Anterior cingulate cortex (tissue), 58 donors: ENCODE data around the gene HBEGF.
"Not testable (repeated sequence)": the region's sequence is repeated elsewhere in the genome, so short reads cannot be mapped to it uniquely, and the experiment has no call there.

Source experiments
- DNase-seq, 58 donors: peaks; one replicate each; lab custom pipeline; 2025; lab: John Stamatoyannopoulos, UW

HBEGF gene

DNA sequence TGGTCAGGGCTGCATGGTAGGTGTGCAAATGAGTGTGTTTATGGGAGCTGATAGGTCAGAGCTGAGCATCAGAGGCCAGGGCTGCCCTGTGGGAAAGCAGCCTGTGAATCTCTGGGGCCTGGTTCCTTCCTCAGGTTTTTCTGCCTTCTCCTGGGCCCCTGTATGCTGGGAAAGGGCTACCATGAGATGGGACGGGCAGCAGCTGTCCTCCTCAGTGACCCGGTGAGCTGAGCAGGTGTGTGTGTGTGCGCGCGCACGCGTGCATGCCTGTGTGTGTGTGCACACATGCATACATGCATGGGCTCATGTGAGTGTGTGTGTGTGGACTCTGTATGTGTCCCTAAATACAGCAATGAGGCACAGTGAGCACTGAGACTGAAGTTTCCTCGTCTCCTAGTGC is 15.9 kb upstream of the HBEGF start:
- DNase-seq: no peak

DNA sequence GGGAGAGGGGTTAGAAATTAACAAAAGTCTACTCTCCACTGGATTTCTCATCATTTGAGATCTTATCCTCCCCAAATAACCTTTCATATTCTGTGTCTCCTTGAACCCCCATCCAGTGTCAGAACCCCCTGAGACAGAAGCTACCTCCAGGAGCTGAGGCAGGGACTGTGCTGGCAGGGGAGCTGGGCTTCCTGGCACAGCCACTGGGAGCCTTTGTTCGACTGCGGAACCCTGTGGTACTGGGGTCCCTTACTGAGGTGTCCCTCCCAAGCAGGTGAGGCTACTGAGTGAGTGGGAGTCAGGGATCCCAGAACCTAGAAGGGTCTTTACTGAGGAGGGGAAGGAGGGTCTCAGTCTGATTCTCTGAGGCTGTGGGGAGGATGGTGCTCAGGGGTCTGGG is 15.5 kb upstream of the HBEGF start:
- no peak for DNase-seq

- no peak for DNase-seq
Measured at GRCh38 chr5:140360681-140361479, 14.5 kb upstream of the HBEGF start.

GRCh38 chr5:140360101-140360500 is 13.7 kb upstream of the HBEGF start, which contains the start of gene SLC4A9:
SLC4A9 (plus strand) TSS chr5:140360194; CDS start chr5:140360237, 43 bp downstream.
- DNase-seq: no peak

DNA sequence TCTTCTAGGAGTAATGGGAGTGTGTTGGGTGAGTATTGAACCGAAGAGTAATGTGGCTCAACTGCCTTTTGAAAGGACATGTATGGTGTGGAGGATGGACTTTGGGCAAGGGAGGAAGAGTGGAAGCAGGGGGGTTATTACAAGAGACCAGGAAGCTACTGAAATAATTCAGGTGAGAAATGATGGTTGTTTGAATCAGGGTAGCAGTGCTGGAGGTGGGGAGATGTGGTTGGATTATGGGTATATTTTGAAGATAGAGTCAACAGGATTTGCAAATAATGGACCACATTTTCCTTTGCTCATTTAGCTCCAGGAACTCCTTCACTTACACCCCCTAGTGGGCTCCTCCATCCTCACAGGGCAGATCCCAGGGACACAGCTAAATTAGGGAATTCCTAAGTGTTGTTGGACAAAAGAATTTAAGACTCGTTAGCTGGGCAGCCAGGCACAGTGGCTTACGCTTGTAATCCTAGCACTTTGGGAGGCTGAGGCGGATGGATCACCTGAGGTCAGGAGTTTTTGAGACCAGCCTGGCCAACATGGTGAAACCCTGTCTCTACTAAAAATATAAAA is 12.4 kb upstream of the HBEGF start:
- peak in 1 of 58 donors; percentile 3 for DNase-seq

DNA sequence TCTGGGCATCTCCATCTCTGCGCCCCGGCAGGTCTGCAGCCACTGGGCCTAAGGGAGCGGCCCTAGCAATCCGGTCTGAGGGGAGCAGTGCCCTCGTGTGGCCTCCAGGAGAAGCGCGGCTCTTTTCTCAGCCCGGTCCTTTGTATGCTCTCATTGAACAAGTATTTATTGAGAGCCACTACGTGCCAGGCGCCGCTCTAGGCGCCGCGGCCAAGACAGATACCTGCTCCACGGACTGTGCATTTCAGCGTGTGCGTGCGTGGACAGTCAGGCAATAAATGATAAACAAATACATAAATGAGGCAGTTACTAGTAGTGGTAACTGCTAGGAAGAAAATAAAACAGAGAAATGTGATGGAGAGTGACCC is 11.3 kb upstream of the HBEGF start:
- DNase-seq: peak in 57 of 58 donors; percentile 29 to 89 (median 77)

GRCh38 chr5:140356853-140357725 is 10.7 kb upstream of the HBEGF start:
- DNase-seq: peak in 1 of 58 donors; percentile 54

DNA sequence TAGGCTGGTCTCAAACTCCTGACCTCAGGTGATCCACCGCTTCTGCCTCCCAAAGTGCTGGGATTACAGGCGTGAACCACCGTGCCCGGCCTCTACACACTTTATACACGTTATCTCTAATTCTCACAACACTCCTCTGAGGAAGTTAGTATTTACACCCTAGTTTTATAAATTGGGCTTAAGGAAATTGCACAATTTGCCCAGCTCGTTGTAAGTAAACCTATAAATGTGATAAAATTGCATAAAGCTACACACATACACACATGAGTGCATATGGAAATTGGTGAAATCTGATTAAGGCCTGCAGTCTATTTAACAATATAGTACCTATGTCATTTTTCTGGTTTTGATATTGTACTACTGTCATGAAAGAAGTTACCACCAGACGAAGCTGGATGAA is 9.1 kb upstream of the HBEGF start:
- DNase-seq: no peak

GRCh38 chr5:140351609-140352334 is 5.4 kb upstream of the HBEGF start:
- peak in 23 of 58 donors; percentile 2 to 78 (median 25) for DNase-seq

DNA sequence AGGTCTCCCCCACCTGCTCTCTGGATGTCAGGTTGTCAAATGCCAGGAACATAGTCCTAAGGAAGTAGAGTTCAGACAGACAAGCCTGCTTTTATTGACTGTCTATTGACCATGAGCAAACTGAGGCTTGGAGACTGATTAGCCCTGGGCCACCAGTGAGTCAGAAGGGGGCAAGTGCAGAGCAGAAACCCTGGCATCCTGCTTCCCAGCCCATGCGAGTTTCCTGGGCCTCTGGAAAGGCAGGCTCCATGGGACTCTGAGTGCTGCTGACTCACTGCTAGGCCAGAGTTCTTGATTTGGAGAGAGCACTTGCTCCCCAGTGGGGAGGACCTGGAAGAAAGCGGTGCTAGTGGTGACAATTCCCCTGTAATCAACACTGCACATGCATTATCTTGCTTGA is 2.8 kb upstream of the HBEGF start:
- DNase-seq: no peak

GRCh38 chr5:140348104-140348503 is 1.7 kb upstream of the HBEGF start:
- DNase-seq: no peak

- no peak for DNase-seq
Measured at GRCh38 chr5:140347360-140347759, 957 bp upstream of the HBEGF start.

GRCh38 chr5:140345919-140346347 is 470 bp downstream of the HBEGF start:
- DNase-seq: peak in 52 of 58 donors; percentile 34 to 86 (median 64)

- DNase-seq: no peak
Measured at GRCh38 chr5:140344683-140345423, 1.6 kb downstream of the HBEGF start.

GRCh38 chr5:140343849-140344248 is 2.6 kb downstream of the HBEGF start:
- DNase-seq: not testable (repeated sequence)

- DNase-seq: no peak
Measured at GRCh38 chr5:140342896-140343295, 3.5 kb downstream of the HBEGF start.

- DNase-seq: no peak
Measured at GRCh38 chr5:140342287-140342686, 4.1 kb downstream of the HBEGF start.

DNA sequence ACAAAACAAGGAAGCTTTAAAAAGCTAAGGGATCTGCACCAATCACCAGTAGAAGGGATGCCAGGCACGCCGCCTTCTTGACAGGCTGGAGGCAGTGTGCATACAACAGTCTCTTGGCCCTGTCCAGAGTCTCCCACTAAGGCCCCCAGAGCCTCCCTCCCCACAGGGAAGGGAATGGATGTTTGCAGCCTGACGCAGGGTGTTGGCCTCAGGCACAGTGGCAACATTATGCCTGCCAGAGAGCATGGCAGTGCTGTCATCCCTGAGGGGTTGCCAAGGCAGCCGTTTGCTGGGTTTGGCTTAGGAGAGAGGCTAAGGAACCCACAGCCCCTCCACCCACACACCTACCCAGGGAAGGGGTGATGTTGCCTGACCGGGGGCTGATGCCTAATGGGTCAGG is 4.8 kb downstream of the HBEGF start:
- DNase-seq: peak in 55 of 58 donors; percentile 8 to 89 (median 63)

GRCh38 chr5:140340605-140341121 is 5.7 kb downstream of the HBEGF start:
- DNase-seq: no peak
